GM21423 (cell line): Measurements from ENCODE around the gene GGT6.

ENCODE experiments used
- ATAC-seq: cut with Tn5 transposase; IDR thresholded peaks from one replicate; pipeline ENCODE4 v1.9.1; 2021; ENCODE audit warnings: mild to moderate bottlenecking, moderate library complexity; ENCODE audit not compliant: unreplicated experiment

Gene GGT6

DNA sequence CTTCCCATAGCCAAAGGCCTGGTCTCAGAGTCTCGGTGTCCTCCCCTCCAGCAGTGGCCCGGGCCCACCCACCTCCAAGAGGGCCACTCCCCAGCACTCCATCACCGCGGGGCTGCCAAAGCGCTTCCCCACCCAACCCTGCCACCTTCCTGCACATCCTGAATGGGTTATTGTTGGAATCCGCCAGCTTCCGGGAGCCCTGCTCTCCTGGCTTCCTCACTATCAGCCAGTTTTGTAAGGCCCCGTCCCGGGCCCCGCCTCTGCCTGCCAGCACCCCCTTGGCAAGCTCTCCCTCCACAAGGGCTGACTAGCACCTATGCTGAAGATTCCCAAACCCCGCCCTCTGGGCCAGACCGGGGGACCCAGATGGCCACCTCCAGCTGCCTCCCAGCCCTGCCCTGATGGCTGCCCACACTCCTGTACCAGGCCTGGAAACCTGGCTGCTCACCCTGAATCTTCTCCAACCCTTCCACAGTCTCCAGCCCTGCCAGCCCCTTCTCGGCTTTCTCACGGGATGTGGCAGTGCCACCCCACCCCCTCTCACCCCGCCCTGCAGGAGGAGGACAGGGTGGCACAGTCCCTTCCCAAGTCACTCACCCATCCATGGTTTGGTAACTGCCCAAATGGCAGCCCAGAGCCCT lies 19.6 kb downstream of the GGT6 start:
- ATAC-seq = no peak

DNA sequence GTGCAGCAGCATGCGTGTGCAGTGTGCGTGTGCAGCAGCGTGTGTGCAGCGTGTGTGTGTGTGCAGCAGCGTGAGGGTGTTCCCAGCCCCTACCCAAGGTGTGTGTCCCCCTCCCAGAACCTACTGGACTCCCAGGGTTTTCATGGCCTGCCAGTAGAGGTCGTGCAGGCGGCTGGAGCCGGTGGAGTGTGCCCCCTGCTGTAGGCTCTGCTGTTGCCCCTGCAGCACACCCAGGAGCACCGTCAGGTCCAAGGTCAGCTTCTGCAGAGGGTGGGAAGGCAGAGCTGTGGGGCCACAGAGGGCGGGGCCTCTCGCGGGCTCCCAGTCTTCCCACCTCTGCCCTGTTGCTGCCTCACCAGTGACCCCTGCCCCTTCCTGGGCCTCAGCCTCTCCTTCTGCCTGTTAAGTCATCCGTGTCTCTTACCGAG lies 20.1 kb downstream of the GGT6 start:
- no peak for ATAC-seq

DNA sequence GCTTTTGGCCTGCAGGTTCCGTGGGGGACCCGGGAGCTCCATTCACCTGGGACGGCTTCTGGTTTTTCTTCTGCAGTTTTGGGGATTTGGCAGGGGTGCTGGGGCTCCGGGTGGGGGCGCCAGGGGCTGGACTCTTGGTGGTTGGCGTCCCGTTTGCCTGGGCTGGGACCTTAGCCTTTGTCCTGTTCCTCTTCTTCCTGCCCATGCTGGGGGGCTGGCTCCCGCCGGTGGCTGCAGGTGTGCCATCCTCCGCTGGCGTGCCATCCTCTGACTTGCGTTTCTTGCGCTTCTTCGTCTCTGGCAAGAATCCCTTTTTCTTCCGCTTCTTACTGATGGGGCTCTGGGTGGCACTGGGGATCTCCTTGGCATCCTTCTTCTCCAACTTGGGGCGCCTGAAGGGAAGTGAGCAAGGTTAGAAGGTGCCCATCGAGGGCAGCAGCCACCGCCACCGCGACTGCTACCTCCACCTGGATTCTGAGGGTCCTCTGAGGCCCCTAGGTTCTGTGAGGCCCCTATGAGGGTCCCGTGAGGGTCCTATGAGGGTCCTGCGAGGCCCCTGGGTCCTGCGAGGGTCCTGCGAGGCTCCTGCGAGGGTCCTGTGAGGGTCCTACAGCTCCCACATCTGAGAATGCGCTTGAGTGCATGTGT lies 20.7 kb downstream of the GGT6 start:
- ATAC-seq = no peak

DNA sequence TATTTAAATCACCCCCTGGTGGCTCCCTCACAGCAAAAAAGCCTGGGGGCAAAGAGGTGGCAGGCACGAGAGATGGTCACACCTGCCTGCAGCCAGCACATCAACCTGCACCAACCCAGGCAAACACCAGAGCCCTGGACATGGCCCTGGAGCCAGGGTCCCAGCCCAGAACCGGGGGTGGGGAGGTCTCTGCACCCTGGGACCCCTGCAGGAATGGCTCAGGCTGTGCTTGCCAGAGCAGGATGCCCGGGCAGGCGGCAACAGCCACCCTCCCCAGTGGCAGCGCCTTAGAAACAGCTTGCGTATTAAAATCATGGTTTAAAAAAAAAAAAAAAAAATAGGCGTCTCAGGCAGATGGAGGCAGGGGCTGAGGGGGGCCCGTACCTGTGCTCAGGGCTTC lies 21.4 kb downstream of the GGT6 start:
- no peak for ATAC-seq

- ATAC-seq = no peak
These were observed 22.0 kb downstream of the GGT6 start for GRCh38 chr17:4538236-4539002.

DNA sequence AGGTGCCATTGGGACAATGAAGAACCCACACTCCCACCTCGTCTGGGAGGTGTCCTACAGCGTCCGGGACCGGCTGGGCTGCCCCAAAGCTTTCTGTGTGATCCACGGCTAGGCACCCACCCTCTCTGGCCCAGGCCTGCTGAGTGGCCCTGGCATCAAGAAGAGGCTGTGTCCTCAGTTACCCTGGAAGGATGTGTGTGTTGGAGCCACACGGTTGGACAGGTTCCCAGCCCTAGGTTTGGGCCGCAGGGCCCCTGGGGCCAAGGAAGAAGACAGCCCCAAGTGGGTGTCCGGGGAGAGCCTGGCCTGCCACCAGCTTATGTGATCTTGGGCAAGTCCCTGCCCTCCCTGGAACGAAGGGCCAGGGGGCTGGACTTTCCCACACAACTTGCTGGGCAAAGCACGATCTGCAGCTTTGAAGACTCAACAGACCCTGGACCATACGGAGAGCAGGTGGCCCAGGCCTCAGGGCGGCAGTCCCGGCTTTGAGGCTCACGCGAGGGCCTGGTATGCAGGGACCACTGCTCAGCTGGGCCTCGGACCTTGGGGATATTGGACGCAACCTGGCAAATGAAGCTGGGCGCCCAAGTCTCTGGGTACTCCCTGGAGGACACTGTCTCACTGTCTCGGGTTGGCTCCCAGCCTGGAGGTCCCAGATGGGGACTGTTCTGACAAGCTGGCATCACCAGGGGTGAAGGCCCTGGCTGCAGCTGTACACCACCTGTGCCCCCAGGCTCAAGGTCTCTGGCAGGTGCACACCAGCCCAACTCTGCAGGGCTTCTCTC lies 22.7 kb downstream of the GGT6 start:
- no peak for ATAC-seq

DNA sequence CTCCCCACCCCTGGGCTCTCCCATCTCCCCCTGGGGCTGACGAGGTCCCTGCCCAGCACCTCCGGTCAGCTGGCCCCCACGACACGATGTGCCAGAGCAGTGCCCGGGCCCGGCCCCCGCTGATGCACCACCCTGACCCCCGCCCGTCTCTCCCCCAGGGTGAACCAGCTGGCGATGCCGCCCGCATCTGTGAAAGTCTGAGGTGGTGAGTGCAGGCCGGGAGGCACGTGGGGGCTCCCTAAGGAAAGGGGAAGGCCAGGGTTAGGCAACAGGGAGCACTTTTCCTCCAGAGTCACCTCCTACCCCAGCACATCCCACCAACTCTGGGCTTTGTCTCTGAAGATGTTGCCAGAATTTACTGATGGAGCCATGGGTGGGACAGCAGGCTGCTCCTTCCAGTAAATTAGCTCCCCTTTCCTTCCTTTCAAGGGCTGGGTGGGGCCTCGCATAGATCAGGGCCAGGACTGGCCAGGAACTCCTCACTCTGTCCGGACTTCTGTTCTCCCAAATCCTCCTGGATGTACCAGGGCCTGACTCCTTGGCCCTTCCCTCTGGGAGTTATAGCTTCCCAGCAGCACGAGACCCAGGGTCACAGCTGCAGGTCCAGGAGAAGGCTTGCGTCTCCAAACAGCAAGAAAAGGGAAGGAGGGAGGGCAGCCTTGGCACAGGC lies 23.5 kb downstream of the GGT6 start:
- no peak for ATAC-seq

DNA sequence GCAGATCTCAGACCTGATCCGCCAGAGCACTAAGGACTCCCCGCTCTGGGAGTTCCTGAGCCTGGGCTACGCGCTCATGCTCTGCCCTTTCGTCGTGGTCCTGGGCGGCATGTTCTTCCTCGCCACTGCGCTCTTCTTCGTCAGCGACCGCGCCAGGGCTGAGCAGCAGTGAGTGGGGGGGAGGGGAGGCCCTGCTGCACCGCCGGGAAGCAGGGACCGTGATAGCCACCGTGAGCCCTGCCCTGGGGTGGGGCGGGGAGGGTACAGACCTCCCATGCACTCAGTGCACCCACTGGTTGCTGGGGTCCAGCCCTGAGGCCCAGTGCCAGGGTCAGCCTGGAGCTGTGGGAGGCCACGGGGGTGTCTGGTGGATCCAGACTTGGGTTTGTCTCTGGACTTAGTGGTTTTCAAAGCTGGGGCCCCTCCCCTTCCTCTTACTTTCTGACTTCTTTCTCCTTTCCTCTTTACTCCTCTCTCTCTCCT lies 24.1 kb downstream of the GGT6 start:
- ATAC-seq = no peak

DNA sequence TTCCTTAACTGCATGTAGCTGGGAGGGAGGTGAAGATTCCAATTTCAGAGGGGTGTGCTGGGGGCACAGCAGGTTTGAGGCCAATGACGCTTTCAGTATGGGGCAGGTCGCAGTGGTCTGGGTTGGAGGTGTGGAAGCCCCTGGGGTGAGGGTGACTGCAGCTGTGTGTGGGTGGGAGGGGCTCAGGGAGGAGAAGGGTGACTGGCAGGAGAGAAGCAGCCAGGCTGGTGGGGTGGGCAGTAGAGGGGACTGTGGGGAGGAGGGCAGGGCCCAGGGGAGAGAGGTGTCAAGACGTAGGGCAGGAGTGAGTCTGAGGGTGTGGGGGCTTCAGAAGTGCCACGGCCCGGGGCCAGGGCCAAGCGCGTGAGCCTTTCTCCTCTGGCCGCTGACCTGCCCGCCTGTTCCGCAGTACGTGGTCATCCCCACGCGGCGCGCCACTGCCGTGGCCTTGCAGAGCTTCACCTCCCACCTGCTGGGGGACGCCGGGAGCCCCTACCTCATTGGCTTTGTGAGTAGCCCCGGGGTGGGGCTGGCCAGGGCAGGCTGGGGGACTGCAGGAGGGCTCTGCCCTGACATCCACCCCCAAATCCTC lies 24.6 kb downstream of the GGT6 start:
- no peak for ATAC-seq

- no peak for ATAC-seq
These were observed 25.3 kb downstream of the GGT6 start for GRCh38 chr17:4534928-4535666.

DNA sequence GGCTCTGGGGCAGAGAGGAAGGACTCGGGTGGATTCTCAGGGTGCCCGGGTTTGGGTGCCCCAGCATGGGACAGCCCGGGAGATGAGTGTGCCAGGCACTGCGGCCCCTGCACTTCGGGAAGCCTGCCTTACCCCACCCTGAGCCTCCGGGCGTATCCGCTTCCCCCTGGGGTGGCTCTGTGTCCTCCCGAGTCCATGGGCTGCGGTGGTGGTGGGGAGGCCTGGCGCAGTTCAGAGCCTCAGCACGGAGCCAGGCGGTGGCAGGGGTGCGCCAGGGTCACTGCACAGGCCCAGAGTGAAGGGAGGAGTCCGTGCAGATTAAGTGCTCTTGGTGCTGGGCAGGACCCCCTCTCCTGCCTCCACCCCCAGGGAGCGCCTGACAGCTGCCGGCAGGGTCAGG lies 25.9 kb downstream of the GGT6 start:
- no peak for ATAC-seq

- no peak for ATAC-seq
These were observed 26.6 kb downstream of the GGT6 start for GRCh38 chr17:4533523-4534504.

DNA sequence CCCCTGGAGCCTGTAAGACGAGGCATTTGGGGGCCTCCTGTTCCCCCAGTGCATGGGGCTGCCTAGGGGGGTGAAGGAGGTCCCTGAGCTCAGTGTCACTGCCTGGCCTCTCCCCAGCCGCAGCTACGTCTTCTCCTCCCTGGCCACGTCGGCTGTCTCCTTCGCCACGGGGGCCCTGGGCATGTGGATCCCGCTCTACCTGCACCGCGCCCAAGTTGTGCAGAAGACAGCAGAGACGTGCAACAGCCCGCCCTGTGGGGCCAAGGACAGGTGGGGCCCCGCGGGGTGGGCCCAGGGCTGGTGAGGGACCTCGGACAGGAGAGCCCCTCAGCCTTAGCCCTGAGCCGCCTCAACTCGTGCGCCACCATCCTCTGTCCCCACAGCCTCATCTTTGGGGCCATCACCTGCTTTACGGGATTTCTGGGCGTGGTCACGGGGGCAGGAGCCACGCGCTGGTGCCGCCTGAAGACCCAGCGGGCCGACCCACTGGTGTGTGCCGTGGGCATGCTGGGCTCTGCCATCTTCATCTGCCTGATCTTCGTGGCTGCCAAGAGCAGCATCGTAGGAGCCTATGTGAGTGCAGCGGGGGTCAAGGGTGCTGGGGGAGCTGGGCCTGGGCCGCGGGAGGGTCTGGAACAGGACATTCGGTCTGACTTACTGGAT lies 27.4 kb downstream of the GGT6 start:
- no peak for ATAC-seq

GRCh38 chr17:4531988-4532736 lies 28.2 kb downstream of the GGT6 start:
- ATAC-seq = no peak

GRCh38 chr17:4530799-4531730 lies 29.3 kb downstream of the GGT6 start:
- no peak for ATAC-seq

- ATAC-seq = no peak
These were observed 30.7 kb downstream of the GGT6 start for GRCh38 chr17:4529533-4530152.
